ENCODE results near the gene PTCH1.

GRCh38 chr9:95460518-95461164 is 56.1 kb downstream of the PTCH1 start:
- TF ChIP-seq CTCF (IDR thresholded peaks at IDR 0.05 in 4 of 5, conservative IDR thresholded peaks at IDR 0.05 in 1 of 5): no peak
- TF ChIP-seq POLR2A (IDR thresholded peaks at IDR 0.05): no peak
